ENCODE data around the gene SFT2D2.

SFT2D2 gene

DNA sequence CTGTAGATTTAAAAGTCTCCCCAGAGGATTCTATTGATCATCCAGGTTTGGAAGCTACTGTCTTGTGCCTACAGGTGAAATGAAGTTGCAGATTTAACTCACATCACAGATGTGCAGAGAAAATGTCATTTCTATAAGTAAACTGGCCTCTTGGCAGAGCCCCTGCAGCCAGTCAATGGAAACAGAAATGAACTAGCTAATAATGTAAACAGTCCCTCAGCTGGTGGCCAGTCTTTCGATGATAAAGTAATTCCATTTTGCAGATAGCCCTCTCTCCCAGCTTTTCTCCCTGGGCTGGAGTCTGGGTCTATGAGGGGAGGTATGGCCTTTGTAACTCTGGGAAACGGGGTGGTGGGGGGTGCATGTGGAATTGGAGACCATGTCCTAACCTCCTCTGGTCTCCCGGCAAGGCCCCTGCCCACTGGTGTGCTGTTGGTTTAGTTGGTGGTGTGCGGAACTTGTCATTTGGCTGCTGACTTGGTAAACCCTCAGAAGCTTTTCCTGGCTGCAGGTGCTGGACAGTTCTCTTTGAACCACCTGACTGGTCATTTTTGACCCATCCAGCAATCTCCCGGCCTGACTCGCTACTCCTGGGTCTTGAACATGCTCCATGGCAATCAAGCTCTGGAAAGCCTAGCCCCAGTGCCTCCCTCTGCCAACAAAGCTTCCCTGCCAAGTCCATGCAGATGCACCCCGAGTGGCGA lies 69.8 kb downstream of the SFT2D2 start:
- TF ChIP-seq CTCF (IDR thresholded peaks at IDR 0.05; ENCODE audit: low read depth, low read length) = no peak
- H3K4me3 ChIP-seq (ENCODE audit: low read depth, low read length) = no peak overlapping the region

GRCh38 chr1:168297019-168297730 lies 71.4 kb downstream of the SFT2D2 start:
- TF ChIP-seq CTCF (IDR thresholded peaks at IDR 0.05; ENCODE audit: low read depth, low read length) = no peak
- no peak overlapping the region for H3K4me3 ChIP-seq (ENCODE audit: low read depth, low read length)

GRCh38 chr1:168298446-168298845 lies 72.6 kb downstream of the SFT2D2 start:
- no peak overlapping the region for H3K4me3 ChIP-seq (ENCODE audit: low read depth, low read length)
- TF ChIP-seq CTCF (IDR thresholded peaks at IDR 0.05; ENCODE audit: low read depth, low read length) = no peak

DNA sequence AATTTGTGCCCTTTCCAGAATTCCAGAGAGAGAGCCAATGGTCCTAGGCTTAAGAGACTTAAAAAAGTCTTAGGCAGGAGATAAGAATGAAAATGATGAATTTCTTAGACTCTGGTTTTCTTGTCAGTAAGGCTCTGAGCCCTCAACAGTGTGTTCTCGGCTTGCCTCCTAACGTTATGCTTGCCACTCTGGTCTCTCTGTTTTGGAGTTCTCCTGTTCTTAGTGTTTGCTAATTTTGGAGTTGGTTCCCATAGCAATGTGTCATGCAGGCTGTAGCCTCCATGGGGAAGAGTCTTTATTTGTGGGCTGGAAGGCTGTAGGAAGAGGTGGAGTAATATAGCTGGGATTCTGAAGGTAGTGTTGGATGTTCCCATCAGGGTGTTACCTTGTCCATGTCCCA lies 74.8 kb downstream of the SFT2D2 start:
- TF ChIP-seq CTCF (IDR thresholded peaks at IDR 0.05; ENCODE audit: low read depth, low read length) = no peak
- H3K4me3 ChIP-seq (ENCODE audit: low read depth, low read length) = no peak overlapping the region

DNA sequence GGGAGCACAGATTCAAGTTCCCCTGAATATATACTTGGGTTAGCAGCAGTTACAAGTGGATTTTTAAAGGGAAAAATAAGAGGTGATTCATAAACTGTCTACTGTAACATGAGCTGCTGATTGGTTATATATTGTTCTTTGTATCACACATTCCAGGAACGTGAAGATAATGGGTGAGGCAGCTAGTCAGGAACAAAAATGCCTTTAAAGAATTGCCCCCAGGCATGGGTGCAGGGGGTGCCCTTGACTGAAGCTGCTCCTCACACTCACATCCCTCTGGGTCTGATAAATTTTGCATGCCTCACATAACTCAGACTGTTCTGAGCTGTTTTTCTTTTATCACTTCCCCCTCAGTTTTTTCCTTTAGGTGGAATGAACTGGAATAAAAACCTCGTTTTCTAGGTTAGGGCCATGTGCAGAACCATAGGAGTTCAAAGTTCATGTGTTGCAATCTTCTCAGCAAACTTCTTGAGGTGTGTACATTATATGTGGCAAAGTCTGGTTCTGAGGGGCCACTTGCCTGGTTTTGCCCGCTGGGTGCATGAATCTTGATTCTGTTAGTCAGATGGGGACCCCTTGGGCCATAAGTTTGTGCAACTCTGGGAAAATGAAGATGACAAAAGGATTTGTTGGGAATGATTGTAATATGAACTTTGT lies 76.0 kb downstream of the SFT2D2 start:
- TF ChIP-seq CTCF (IDR thresholded peaks at IDR 0.05; ENCODE audit: low read depth, low read length) = no peak
- H3K4me3 ChIP-seq (ENCODE audit: low read depth, low read length) = no peak overlapping the region
